ENCODE data around the gene TNFAIP3. TPM values are rescaled to one million over a fixed set of nuclear protein-coding genes. Genes with fewer than 3 reads are reported as not detected.
"Not testable (repeated sequence)": the region's sequence is repeated elsewhere in the genome, so short reads cannot be mapped to it uniquely, and the experiment has no call there.

TNFAIP3 gene
- total RNA-seq, 1 donor from 2014 or later, result 1.8 TPM

DNA sequence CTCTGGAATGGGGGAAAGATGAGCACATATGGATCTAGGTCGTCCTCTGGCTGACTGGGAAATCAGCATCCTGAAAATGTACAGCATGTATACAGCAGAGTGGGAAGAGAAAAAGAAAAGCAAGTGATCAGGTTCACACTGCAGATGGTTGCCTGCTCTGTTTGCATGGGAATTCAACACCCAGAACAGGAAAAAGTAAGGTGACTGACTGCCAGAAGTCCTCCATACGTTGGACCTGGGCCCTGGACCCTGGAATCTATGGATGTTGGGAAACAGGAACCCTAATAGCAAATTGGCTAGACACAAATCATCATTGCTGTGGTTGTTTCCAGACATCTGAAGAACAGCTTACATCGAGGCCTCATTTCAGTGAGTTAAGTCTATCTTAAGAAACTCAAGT is 30.3 kb upstream of the TNFAIP3 start:
- Histone ChIP-seq H3K27me3 (no peaks in the 10 kb centered on the region), H3K79me2 (ENCODE audit: low read depth) (no peaks in the 10 kb centered on the region), H3F3A (ENCODE audit: low read depth) (no peaks in the 10 kb centered on the region), H3K27ac (no peak overlapping the region), H4K20me1 (ENCODE audit: low read depth) (no peaks in the 10 kb centered on the region), H3K4me2 (no peak overlapping the region), H3K4me3 (no peak overlapping the region), H3K4me1 (no peaks in the 10 kb centered on the region), H3K9ac (no peak overlapping the region), H3K9me3 (ENCODE audit: low read depth) (peaks cover 4% of the 10 kb centered on the region), H2AFZ (replicated peaks) (no peak overlapping the region), H3K36me3 (no peaks in the 10 kb centered on the region)
- no peak overlapping the region for H3K4me3 Mint-ChIP-seq
- no peak for DNase-seq (ENCODE audit: low spot score)
- no peaks in the 10 kb centered on the region for H3K36me3 Mint-ChIP-seq
- H3K9me3 Mint-ChIP-seq, result peaks cover 27% of the 10 kb centered on the region
- no peaks in the 10 kb centered on the region for H3K4me1 Mint-ChIP-seq
- no peak overlapping the region for H3K27ac Mint-ChIP-seq
- peaks cover 2% of the 10 kb centered on the region for H3K27me3 Mint-ChIP-seq (ENCODE audit: insufficient read depth, low read depth)
- TF ChIP-seq, protein P1, sequence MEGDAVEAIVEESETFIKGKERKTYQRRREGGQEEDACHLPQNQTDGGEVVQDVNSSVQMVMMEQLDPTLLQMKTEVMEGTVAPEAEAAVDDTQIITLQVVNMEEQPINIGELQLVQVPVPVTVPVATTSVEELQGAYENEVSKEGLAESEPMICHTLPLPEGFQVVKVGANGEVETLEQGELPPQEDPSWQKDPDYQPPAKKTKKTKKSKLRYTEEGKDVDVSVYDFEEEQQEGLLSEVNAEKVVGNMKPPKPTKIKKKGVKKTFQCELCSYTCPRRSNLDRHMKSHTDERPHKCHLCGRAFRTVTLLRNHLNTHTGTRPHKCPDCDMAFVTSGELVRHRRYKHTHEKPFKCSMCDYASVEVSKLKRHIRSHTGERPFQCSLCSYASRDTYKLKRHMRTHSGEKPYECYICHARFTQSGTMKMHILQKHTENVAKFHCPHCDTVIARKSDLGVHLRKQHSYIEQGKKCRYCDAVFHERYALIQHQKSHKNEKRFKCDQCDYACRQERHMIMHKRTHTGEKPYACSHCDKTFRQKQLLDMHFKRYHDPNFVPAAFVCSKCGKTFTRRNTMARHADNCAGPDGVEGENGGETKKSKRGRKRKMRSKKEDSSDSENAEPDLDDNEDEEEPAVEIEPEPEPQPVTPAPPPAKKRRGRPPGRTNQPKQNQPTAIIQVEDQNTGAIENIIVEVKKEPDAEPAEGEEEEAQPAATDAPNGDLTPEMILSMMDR (IDR thresholded peaks at IDR 0.05), result no peak
- no peak for TF ChIP-seq EZH2phosphoT487 (IDR thresholded peaks at IDR 0.05)
- TF ChIP-seq EZH2 (IDR thresholded peaks at IDR 0.05), result no peak

DNA sequence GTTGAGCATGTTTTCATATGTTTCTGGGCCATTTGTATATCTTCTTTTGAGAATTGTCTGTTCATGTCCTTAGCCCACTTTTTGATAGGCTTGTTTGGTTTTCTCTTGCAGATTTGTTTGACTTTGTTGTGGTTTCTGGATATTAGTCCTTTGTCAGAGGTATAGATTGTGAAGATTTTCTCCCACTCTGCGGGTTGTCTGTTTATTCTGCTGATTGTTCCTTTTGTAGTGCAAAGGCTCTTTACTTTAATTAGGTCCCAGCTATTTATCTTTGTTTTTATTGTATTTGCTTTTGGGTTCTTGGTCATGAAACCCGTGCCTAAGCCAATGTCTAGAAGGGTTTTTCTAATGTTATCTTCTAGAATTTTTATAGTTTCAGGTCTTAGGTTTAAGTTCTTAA is 29.0 kb upstream of the TNFAIP3 start:
- H3K9me3 Mint-ChIP-seq, result peaks cover 27% of the 10 kb centered on the region
- not testable (repeated sequence) for H3K9me3 ChIP-seq (ENCODE audit: low read depth); H3K27me3 ChIP-seq; H3K27ac ChIP-seq; H3K4me2 ChIP-seq; H2AFZ ChIP-seq (replicated peaks); H3K4me1 ChIP-seq; H4K20me1 ChIP-seq (ENCODE audit: low read depth); DNase-seq (ENCODE audit: low spot score); H3K27me3 Mint-ChIP-seq (ENCODE audit: insufficient read depth, low read depth); H3K36me3 ChIP-seq; H3K9ac ChIP-seq; H3K4me3 ChIP-seq; H3K79me2 ChIP-seq (ENCODE audit: low read depth); H3K4me1 Mint-ChIP-seq; H3F3A ChIP-seq (ENCODE audit: low read depth); H3K4me3 Mint-ChIP-seq; H3K36me3 Mint-ChIP-seq; H3K27ac Mint-ChIP-seq

DNA sequence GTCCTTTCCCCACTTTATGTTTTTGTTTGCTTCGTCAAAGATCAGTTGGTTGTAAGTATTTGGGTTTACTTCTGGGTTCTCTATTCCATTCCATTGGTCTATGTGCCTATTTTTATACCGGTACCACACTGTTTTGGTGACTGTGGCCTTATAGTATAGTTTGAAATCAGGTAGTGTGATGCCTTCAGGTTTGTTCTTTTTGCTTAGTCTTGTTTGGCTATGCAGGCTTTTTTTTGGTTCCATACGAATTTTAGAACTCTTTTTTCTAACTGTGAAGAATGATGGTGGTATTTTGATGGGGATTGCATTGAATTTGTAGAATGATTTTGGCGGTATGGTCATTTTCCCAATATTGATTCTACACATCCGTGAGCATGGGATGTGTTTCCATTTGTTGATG is 28.5 kb upstream of the TNFAIP3 start:
- not testable (repeated sequence) for H3K27ac ChIP-seq; H3F3A ChIP-seq (ENCODE audit: low read depth); H3K4me1 ChIP-seq; H3K27me3 ChIP-seq; H4K20me1 ChIP-seq (ENCODE audit: low read depth); H3K36me3 ChIP-seq; H3K4me3 Mint-ChIP-seq; H3K4me3 ChIP-seq; H3K27ac Mint-ChIP-seq; H3K9ac ChIP-seq; H3K9me3 ChIP-seq (ENCODE audit: low read depth); H3K36me3 Mint-ChIP-seq; H3K4me1 Mint-ChIP-seq; DNase-seq (ENCODE audit: low spot score); H3K4me2 ChIP-seq; H3K27me3 Mint-ChIP-seq (ENCODE audit: insufficient read depth, low read depth); H3K79me2 ChIP-seq (ENCODE audit: low read depth); H2AFZ ChIP-seq (replicated peaks)
- peaks cover 27% of the 10 kb centered on the region for H3K9me3 Mint-ChIP-seq

DNA sequence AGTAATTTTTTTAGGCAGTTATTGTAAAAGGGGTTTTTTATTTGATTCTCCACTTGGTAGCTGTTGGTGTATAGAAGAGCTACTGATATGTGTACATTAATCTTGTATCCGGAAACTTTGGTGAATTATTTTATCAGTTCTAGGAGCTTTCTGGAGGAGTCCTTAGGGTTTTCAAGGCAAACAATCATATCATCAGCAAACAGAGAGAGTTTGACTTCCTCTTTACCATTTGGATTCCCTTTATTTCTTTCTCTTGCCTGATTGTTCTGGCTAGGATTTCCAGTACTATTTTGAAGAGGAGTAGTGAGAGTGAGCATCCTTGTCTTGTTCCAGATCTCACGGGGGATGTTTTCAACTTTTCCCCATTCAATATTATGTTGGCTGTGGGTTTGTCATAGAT is 28.0 kb upstream of the TNFAIP3 start:
- H2AFZ ChIP-seq (replicated peaks), result no peak overlapping the region
- H3K27me3 ChIP-seq, result no peaks in the 10 kb centered on the region
- H3K27me3 Mint-ChIP-seq (ENCODE audit: insufficient read depth, low read depth), result peaks cover 4% of the 10 kb centered on the region
- no peaks in the 10 kb centered on the region for H3K79me2 ChIP-seq (ENCODE audit: low read depth)
- H3K4me2 ChIP-seq, result no peak overlapping the region
- peaks cover 27% of the 10 kb centered on the region for H3K9me3 Mint-ChIP-seq
- no peak overlapping the region for H3K4me3 Mint-ChIP-seq
- peaks cover 4% of the 10 kb centered on the region for H3K9me3 ChIP-seq (ENCODE audit: low read depth)
- TF ChIP-seq, protein P1 (IDR thresholded peaks at IDR 0.05), result no peak
- no peak for TF ChIP-seq EZH2 (IDR thresholded peaks at IDR 0.05)
- no peak for TF ChIP-seq EZH2phosphoT487 (IDR thresholded peaks at IDR 0.05)
- no peaks in the 10 kb centered on the region for H3K4me1 ChIP-seq
- H4K20me1 ChIP-seq (ENCODE audit: low read depth), result no peaks in the 10 kb centered on the region
- no peaks in the 10 kb centered on the region for H3K36me3 Mint-ChIP-seq
- no peaks in the 10 kb centered on the region for H3K36me3 ChIP-seq
- no peak overlapping the region for H3K27ac Mint-ChIP-seq
- H3K9ac ChIP-seq, result no peak overlapping the region
- no peak overlapping the region for H3K27ac ChIP-seq
- no peak overlapping the region for H3K4me3 ChIP-seq
- no peak for DNase-seq (ENCODE audit: low spot score)
- H3F3A ChIP-seq (ENCODE audit: low read depth), result no peaks in the 10 kb centered on the region
- no peaks in the 10 kb centered on the region for H3K4me1 Mint-ChIP-seq
